Forelimb muscle (tissue), 1 donor: ENCODE data around the gene PTPRF. TPM values are rescaled to one million over a fixed set of nuclear protein-coding genes. Genes with fewer than 3 reads are reported as not detected.

ENCODE experiments used
- DNase-seq: peaks from one replicate; pipeline ENCODE4 v3.0.0-alpha.2; 2013; ENCODE audit warnings: low read depth
- polyA plus RNA-seq: library from polyadenylated mRNA; unstranded; fragments of 120-200 nt; gene quantifications from one replicate; pipeline ENCODE4 v1.2.1, GENCODE V29; 2013; ENCODE audit not compliant: insufficient read length

PTPRF gene
- polyA plus RNA-seq, 1 donor = 10.4 TPM

- no peak for DNase-seq
Measured at GRCh38 chr1:43577655-43578542, 47.2 kb downstream of the PTPRF start.

GRCh38 chr1:43580039-43580438 is 49.4 kb downstream of the PTPRF start:
- DNase-seq = no peak

GRCh38 chr1:43582162-43582566 is 51.5 kb downstream of the PTPRF start:
- DNase-seq = no peak

GRCh38 chr1:43583058-43583457 is 52.4 kb downstream of the PTPRF start:
- DNase-seq = no peak

GRCh38 chr1:43584204-43584603 is 53.5 kb downstream of the PTPRF start:
- DNase-seq = no peak

GRCh38 chr1:43585557-43585956 is 54.9 kb downstream of the PTPRF start:
- no peak for DNase-seq

- no peak for DNase-seq
Measured at GRCh38 chr1:43586136-43586731, 55.6 kb downstream of the PTPRF start.

GRCh38 chr1:43587001-43587400 is 56.3 kb downstream of the PTPRF start:
- no peak for DNase-seq

GRCh38 chr1:43587594-43587993 is 56.9 kb downstream of the PTPRF start:
- no peak for DNase-seq

- no peak for DNase-seq
Measured at GRCh38 chr1:43588592-43588991, 57.9 kb downstream of the PTPRF start.

- no peak for DNase-seq
Measured at GRCh38 chr1:43590388-43590925, 59.8 kb downstream of the PTPRF start.

- no peak for DNase-seq
Measured at GRCh38 chr1:43591181-43591580, 60.5 kb downstream of the PTPRF start.

GRCh38 chr1:43592051-43592665 is 61.5 kb downstream of the PTPRF start:
- no peak for DNase-seq

- DNase-seq = no peak
Measured at GRCh38 chr1:43592974-43593683, 62.4 kb downstream of the PTPRF start.

GRCh38 chr1:43596579-43596978 is 65.9 kb downstream of the PTPRF start:
- no peak for DNase-seq

GRCh38 chr1:43597028-43597427 is 66.3 kb downstream of the PTPRF start:
- no peak for DNase-seq

- DNase-seq = no peak
Measured at GRCh38 chr1:43597721-43598120, 67.0 kb downstream of the PTPRF start.

- no peak for DNase-seq
Measured at GRCh38 chr1:43598622-43599021, 67.9 kb downstream of the PTPRF start.

GRCh38 chr1:43600033-43601020 is 69.6 kb downstream of the PTPRF start:
- DNase-seq = no peak

- no peak for DNase-seq
Measured at GRCh38 chr1:43602990-43603389, 72.3 kb downstream of the PTPRF start.

GRCh38 chr1:43604192-43604591 is 73.5 kb downstream of the PTPRF start:
- DNase-seq = no peak
